RPMI8226 (cell line): ENCODE results near the gene RETSAT.

ENCODE experiments used
- DNase-seq: peaks from one replicate; pipeline ENCODE4 v3.0.0-alpha.2; 2015

RETSAT gene

GRCh38 chr2:85303780-85304531 lies 50.4 kb downstream of the RETSAT start:
- no peak for DNase-seq

- no peak for DNase-seq
Observed at GRCh38 chr2:85302121-85302520, 52.2 kb downstream of the RETSAT start.
